Gastrocnemius medialis (tissue), 4 donors: ENCODE results near the gene SENP1.

Experiments used
- POLR2A ChIP-seq, 2 donors: fragments of 450-650 bp; IDR thresholded peaks; one replicate each; pipeline ENCODE4 v1.6.1; 2017; ENCODE audit warnings: antibody characterized with exemption in 2 of 2, mild to moderate bottlenecking in 2 of 2, moderate library complexity in 2 of 2
- TF ChIP-seq, protein P1 (sequence below), 5 experiments: fragments of 450-650 bp in 3 of 5; fragments of 200-600 bp in 2 of 5; sonication (generic) in 2 of 5; IDR thresholded peaks in 4 of 5; conservative IDR thresholded peaks in 1 of 5; 1 replicate in 4 of 5; 2 replicates in 1 of 5; pipeline ENCODE4 v1.5.1; 2016 to 2019; ENCODE audit warnings: antibody characterized with exemption in 5 of 5, mild to moderate bottlenecking in 3 of 5, moderate library complexity in 3 of 5

GRCh38 chr12:48028541-48029431 lies 77.1 kb downstream of the SENP1 start:
- TF ChIP-seq, protein P1, sequence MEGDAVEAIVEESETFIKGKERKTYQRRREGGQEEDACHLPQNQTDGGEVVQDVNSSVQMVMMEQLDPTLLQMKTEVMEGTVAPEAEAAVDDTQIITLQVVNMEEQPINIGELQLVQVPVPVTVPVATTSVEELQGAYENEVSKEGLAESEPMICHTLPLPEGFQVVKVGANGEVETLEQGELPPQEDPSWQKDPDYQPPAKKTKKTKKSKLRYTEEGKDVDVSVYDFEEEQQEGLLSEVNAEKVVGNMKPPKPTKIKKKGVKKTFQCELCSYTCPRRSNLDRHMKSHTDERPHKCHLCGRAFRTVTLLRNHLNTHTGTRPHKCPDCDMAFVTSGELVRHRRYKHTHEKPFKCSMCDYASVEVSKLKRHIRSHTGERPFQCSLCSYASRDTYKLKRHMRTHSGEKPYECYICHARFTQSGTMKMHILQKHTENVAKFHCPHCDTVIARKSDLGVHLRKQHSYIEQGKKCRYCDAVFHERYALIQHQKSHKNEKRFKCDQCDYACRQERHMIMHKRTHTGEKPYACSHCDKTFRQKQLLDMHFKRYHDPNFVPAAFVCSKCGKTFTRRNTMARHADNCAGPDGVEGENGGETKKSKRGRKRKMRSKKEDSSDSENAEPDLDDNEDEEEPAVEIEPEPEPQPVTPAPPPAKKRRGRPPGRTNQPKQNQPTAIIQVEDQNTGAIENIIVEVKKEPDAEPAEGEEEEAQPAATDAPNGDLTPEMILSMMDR (IDR thresholded peaks at IDR 0.05 in 4 of 5, conservative IDR thresholded peaks at IDR 0.05 in 1 of 5): no peak
- TF ChIP-seq POLR2A (IDR thresholded peaks at IDR 0.05): no peak
